HG02588 (cell line): ENCODE measurements around the gene OR10H3.
"Not testable (repeated sequence)": the region's sequence is repeated elsewhere in the genome, so short reads cannot be mapped to it uniquely, and the experiment has no call there.

Experiments
- ATAC-seq: cut with Tn5 transposase; IDR thresholded peaks from one replicate; pipeline ENCODE4 v1.9.1; 2021; ENCODE audit warnings: mild to moderate bottlenecking, moderate library complexity; ENCODE audit not compliant: unreplicated experiment

Gene OR10H3

GRCh38 chr19:15737722-15738121, at the start of gene OR10H3:
OR10H3 (plus strand) TSS chr19:15737985; CDS start chr19:15741393, 3,408 bp downstream.
- ATAC-seq, result no peak

DNA sequence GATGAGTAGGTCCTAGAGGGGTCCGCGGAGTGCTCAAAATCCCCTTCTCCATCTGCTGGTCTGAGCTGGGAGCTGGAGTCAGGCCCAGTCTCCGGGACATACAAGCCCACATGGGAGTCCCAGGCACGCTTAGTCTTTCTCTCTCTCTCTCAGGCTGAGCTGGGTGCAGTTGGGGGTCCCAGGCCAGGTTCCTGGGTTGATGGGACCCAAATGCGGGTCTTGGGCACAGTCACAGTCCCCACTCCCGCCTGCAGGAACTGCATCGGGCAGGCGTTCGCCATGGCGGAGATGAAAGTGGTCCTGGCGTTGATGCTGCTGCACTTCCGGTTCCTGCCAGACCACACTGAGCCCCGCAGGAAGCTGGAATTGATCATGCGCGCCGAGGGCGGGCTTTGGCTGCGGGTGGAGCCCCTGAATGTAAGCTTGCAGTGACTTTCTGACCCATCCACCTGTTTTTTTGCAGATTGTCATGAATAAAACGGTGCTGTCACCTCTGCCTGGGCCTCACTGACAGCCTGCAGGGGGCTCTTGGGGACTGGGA, 41.1 kb upstream of the OR10H3 start:
- no peak for ATAC-seq

DNA sequence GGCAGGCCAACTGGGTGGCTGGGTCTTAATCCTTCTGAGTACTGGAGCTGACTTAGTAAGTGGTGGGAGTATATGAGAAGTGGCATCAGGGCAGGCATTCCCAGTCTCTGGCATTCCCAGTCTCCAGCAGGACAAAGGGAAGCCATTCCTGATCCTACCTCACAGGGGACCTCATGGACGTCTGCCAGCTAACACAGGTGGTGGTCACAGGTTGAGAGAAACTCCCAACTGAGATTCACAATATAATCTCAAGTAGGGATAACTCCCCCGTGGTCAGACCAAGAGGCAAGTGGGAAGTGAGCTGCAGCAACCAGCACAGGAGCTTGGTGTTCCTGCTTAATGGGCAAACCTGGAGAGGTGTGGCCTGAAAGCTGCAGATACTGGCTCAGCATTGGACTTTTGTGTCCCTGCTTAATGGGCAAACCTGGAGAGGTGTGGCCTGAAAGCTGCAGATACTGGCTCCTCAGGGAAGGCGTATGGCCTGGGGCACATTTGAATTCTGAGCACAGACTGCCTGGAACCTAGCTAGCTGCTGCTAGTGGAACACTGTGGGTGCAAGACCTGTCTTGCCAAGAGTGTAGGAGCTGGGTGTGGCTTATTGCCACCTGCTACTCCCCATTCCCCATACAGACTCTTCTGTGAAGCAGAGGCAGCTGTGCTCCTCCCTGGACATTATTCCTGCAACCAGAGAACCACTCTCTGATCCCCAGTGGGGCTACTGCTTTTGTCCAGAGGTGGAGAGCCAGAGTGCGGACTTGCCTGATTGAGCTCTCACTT, 35.8 kb upstream of the OR10H3 start:
- no peak for ATAC-seq

DNA sequence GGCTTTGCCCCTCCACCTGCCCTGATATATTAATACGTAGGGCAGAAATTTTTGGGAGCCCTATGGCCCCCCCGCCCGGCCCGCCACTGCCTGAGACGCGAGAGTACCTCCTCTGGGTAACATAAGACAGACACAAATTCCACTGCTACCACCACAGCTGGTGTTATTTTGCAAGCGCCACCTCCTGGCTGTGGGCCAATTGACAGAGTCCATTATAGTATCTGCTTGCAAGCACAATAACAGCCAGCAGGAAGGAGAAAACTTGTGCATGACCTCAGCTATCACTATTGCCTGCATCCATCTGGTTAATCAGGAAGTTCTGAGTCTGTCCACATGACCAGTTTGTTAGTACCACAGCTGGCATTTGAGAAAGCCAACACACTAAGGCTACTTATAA, 35.3 kb upstream of the OR10H3 start:
- no peak for ATAC-seq

DNA sequence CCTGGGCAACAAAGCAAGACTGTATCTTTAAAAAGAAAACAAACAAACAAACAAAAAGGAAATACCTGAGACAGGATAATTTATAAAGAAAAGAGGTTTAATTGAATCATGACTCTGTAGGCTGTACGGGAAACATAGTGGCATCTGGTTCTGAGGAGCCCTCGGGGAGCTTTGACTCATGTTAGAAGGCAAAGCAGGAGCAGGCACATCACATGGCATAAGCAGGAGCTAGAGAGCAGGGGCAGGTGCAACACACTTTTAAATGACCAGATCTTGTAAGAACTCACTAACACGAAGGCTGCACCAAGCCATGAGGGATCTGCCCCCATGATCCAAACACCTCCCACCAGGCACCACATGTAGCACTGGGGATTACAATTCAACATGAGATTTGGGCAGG, 23.1 kb upstream of the OR10H3 start:
- no peak for ATAC-seq

- no peak for ATAC-seq
Measured at GRCh38 chr19:15715642-15716041, 22.1 kb upstream of the OR10H3 start.

- ATAC-seq, result no peak
Measured at GRCh38 chr19:15717809-15718208, 20.0 kb upstream of the OR10H3 start.

DNA sequence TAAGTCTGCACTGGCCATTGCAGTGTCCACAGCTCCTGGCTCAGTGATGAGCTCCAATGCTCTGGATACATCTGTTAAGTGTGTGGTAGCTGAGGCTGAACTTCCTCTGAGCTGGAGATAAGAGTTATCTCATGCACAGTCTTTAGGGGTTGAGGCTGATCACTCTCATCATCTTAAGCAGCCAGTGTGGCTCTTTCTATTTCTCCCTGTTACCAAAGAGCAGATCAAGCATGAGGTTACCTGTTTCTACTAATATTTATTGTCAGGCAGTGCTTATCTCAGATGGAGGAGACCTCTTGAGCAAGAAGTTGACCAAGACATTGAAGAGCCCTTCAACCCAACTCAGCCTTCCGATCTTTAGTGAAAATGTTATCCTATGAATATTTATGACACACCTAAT, 16.5 kb upstream of the OR10H3 start:
- no peak for ATAC-seq

DNA sequence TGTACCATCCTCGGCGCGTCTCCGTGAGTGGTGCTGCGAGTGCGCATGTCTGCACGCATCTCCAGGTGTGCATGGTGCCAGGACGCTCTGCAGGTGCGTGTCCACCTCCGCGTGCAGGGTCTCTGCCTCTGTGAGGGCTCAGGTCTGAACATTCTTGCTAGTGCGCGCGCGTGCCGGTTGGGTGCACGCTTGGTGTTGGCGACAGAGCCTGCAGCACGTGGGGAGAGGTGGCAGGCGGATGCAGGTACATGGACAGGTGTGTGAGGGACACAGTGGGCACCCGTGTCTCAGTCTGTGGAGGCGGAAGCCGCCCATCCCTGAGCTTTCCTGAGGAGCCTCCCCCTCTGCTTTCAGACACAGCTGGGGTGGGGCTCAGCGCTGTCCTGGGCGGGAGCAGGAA, 14.8 kb upstream of the OR10H3 start:
- no peak for ATAC-seq

- no peak for ATAC-seq
Measured at GRCh38 chr19:15727724-15728123, 10.1 kb upstream of the OR10H3 start, which contains the start of gene OR10H2. OR10H2 (plus strand) TSS chr19:15728024; CDS start chr19:15728044, 20 bp downstream.

GRCh38 chr19:15730538-15730937, 7.2 kb upstream of the OR10H3 start:
- ATAC-seq, result no peak

DNA sequence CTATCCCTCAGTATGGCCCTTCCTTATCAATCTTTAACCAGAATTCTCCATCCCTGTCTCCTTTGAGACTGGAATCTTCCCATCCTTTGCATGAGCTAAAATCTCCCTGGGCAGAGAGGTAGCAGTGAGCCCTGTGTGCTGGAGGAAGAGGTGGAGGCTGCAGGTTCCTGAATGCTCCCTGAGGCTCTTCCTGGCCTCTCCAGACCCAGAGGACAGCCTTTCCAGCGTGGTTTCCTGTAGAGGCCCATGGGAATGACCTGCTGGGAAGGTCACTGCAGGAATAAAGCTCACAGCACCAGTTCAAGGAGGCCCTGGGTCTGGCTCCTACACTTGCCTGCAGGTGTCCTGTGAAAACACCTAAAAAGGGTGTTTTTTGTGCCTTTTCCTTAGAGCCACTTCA, 5.4 kb upstream of the OR10H3 start:
- no peak for ATAC-seq

GRCh38 chr19:15733895-15734294, 3.9 kb upstream of the OR10H3 start:
- no peak for ATAC-seq

DNA sequence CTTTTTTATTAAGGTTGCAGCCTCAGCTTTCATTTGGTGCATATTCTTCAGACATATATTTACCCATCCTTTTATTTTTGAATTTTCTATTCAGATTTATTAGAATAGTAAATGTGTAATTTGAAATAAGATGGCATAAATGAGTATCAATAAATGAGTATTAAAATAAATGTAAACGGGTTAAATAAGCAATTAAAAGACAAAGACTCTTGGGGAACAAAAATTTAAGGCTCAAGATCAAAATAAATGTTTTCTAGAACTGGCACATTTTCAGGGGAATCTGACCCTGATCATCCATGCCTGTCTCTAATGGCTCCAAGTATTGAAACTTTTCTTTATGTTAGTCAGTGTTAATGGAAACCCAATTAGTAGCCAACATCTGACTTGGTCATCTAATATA, 3.0 kb downstream of the OR10H3 start:
- no peak for ATAC-seq

DNA sequence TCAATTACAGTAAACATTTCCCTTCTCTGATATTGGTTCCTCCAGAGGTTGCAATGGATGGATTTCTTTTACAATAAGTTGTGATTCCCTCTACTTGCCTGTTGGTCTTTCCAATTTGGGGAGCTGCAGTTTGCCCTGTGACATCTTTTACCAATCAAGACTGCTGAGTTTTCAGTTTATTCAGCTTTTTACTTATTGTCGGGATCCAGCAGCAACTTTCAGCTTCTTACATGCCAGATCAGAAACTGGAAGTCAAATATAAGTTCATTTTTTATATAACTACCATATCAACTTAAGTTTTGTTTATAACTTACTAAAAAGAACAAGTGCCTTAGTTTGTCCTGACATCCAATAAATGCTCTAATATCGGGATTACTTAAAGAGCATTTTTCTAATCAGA, 10.5 kb downstream of the OR10H3 start:
- no peak for ATAC-seq

- no peak for ATAC-seq
Measured at GRCh38 chr19:15758379-15758778, 20.6 kb downstream of the OR10H3 start.

- ATAC-seq, result no peak
Measured at GRCh38 chr19:15759962-15760565, 22.3 kb downstream of the OR10H3 start.

DNA sequence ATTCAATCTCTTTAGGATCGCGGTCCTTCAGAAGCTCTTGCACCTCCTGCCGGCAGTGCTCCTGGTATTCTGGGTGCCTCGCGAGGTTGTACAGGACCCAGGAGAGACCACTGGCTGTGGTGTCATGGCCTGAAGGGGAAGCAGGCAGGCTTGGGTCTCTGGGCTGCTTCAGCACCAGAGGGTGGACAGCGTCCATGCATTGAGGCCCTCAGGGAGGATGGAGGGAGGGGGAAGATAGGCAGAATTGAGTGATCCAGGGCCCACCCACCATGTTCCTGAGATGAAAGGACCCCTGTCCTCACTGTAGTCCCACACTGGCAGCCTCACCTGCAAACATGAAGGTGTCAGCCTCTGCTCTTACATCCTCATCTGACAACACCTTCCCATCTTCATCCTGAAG, 31.8 kb downstream of the OR10H3 start:
- ATAC-seq, result no peak

DNA sequence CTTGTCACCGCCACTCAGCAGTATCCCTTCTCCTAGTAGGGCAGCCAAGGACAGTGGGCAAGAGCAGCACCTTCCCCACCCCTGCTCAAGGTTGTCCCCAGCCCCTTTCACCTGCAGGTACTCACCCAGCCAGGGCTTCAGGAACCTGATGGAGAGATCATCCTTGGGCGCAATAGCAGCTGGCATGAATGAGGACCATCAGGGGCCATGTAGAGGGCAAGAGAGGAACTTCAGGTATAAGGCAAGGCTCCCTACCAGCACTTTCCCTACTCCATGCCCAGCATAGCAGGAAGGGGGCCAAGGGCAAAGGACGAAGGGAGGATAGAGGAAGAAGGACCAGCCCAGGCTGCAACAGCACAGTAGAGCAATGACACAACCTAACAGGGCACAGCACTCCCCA, 36.4 kb downstream of the OR10H3 start:
- ATAC-seq, result not testable (repeated sequence)

- no peak for ATAC-seq
Measured at GRCh38 chr19:15775249-15775648, 37.5 kb downstream of the OR10H3 start.

DNA sequence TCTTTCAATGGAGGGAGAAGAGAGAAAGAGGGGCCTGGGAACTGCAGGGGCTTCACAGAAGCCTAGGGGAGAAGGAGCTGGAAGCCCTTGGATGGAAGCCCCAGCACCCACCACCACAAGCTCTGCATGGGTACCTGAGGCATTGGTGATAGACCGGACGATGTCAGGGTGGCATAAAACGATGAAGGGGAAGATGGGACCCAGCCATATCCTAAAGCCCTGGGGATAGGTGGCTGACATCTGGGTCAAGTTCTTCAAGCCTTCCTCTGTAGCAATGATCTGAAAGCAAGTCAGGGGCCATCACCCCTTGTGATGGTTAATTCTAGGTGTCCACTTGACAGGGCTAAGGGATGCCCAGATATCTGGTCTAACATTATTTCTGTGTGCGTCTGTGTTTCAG, 38.5 kb downstream of the OR10H3 start:
- no peak for ATAC-seq
